Astrocyte (in vitro differentiated cells and primary cell): ENCODE data around the gene PATL1.

ENCODE experiments used
- EZH2 ChIP-seq: IDR thresholded peaks from 2 replicates; pipeline ENCODE4 v1.6.1; 2012; ENCODE audit warnings: mild to moderate bottlenecking, low read length, inconsistent platforms; ENCODE audit not compliant: insufficient read depth
- TF ChIP-seq, protein P1 (sequence below): IDR thresholded peaks from 2 replicates; pipeline ENCODE4 v1.5.1; 2011; ENCODE audit warnings: low read depth, mild to moderate bottlenecking, inconsistent platforms, low read length, moderate library complexity; ENCODE audit not compliant: insufficient read depth

DNA sequence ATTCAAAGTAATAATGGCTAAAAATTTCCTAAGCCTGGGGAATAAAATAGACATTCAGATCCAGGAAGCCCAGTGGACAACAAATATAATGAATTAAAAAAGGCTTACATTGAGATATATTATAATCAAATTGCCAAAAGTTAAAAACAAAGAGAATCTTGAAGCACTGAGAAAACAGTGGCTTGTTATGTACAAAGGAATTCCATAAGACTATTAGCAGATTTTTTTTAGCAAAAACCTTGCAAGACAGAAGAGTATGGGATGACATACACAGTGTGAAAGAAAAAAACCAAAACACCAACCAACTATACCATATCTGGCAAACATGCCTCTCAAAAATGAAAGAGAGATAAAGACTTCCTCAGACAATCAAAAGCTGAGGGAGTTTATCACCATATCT, 24.1 kb upstream of the PATL1 start:
- TF ChIP-seq EZH2 = no peak
- TF ChIP-seq, protein P1, sequence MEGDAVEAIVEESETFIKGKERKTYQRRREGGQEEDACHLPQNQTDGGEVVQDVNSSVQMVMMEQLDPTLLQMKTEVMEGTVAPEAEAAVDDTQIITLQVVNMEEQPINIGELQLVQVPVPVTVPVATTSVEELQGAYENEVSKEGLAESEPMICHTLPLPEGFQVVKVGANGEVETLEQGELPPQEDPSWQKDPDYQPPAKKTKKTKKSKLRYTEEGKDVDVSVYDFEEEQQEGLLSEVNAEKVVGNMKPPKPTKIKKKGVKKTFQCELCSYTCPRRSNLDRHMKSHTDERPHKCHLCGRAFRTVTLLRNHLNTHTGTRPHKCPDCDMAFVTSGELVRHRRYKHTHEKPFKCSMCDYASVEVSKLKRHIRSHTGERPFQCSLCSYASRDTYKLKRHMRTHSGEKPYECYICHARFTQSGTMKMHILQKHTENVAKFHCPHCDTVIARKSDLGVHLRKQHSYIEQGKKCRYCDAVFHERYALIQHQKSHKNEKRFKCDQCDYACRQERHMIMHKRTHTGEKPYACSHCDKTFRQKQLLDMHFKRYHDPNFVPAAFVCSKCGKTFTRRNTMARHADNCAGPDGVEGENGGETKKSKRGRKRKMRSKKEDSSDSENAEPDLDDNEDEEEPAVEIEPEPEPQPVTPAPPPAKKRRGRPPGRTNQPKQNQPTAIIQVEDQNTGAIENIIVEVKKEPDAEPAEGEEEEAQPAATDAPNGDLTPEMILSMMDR = no peak
